B cell (primary cell): ENCODE measurements around the gene VOPP1.

Experiments
- CTCF ChIP-seq: fragments of 200-600 bp; IDR thresholded peaks from one replicate; pipeline ENCODE4 v1.8.0; 2022; ENCODE audit warnings: antibody characterized with exemption, mild to moderate bottlenecking
- EZH2 ChIP-seq: IDR thresholded peaks from 2 replicates; pipeline ENCODE4 v1.6.1; 2012; ENCODE audit warnings: borderline replicate concordance, low read depth, mild to moderate bottlenecking, moderate library complexity, low read length; ENCODE audit not compliant: insufficient read depth, poor library complexity, severe bottlenecking

- no peak for TF ChIP-seq CTCF
- no peak for TF ChIP-seq EZH2
These were observed 72.1 kb downstream of the VOPP1 start for GRCh38 chr7:55500117-55500756.
